Liver (tissue), 9 donors: ENCODE results near the gene CLDN10. TPM values are rescaled to one million over a fixed set of nuclear protein-coding genes. Genes with fewer than 3 reads are reported as not detected.

ENCODE experiments used
- DNase-seq: peaks from one replicate; pipeline ENCODE4 v3.0.0-alpha.2; 2017; ENCODE audit warnings: low spot score
- H3K27ac ChIP-seq, 2 donors: one replicate each; pipeline ENCODE4 v1.7.0; 2013; ENCODE audit warnings: inconsistent platforms in 2 of 2, low read length in 2 of 2, control low read depth in 1 of 2, low read depth in 1 of 2, mild to moderate bottlenecking in 1 of 2
- H3K27me3 ChIP-seq, 4 donors: one replicate each; pipeline versions ENCODE4 v1.6.1 to v1.7.0; 2013; ENCODE audit warnings: low read length in 3 of 4, inconsistent platforms in 1 of 4, mild to moderate bottlenecking in 1 of 4, moderate library complexity in 1 of 4; ENCODE audit not compliant: control insufficient read depth in 4 of 4, insufficient read depth in 4 of 4
- H3K36me3 ChIP-seq, 4 donors: one replicate each; pipeline versions ENCODE4 v1.6.1 to v1.7.0; 2013; ENCODE audit warnings: low read length in 3 of 4, mild to moderate bottlenecking in 3 of 4, low read depth in 1 of 4, moderate library complexity in 1 of 4; ENCODE audit not compliant: control insufficient read depth in 4 of 4, insufficient read depth in 3 of 4
- H3K4me1 ChIP-seq, 4 donors: one replicate each; pipeline versions ENCODE4 v1.6.1 to v1.7.0; 2013; ENCODE audit warnings: low read length in 3 of 4, mild to moderate bottlenecking in 3 of 4, moderate library complexity in 1 of 4; ENCODE audit not compliant: control insufficient read depth in 4 of 4, insufficient read depth in 4 of 4
- H3K4me3 ChIP-seq, 3 donors: one replicate each; pipeline versions ENCODE4 v1.6.1 to v1.7.0; 2013; ENCODE audit warnings: low read length in 3 of 3, control low read depth in 1 of 3, low read depth in 1 of 3, mild to moderate bottlenecking in 1 of 3
- H3K9ac ChIP-seq, 2 donors: one replicate each; pipeline ENCODE4 v1.7.0; 2013; ENCODE audit warnings: low read length in 2 of 2, mild to moderate bottlenecking in 2 of 2, moderate library complexity in 2 of 2, control low read depth in 1 of 2, low read depth in 1 of 2
- H3K9me3 ChIP-seq, 4 donors: one replicate each; pipeline versions ENCODE4 v1.6.1 to v1.7.0; 2013; ENCODE audit warnings: low read length in 3 of 4; ENCODE audit not compliant: control insufficient read depth in 4 of 4
- ATF3 ChIP-seq: IDR thresholded peaks from 2 replicates; pipeline ENCODE4 v1.6.1; 2016; ENCODE audit warnings: antibody characterized with exemption
- CTCF ChIP-seq: fragments of 150-350 bp; IDR thresholded peaks from 2 replicates; pipeline ENCODE4 v1.5.1; 2017; ENCODE audit warnings: improper control_type of control experiment, low read depth, low read length; ENCODE audit not compliant: missing input control
- EGR1 ChIP-seq, 2 donors: IDR thresholded peaks; 2 replicates each; pipeline ENCODE4 v1.6.1; 2016 to 2018; ENCODE audit warnings: antibody characterized with exemption in 2 of 2, low read depth in 2 of 2
- FOXA1 ChIP-seq: IDR thresholded peaks from 2 replicates; pipeline ENCODE4 v1.6.1; 2016; ENCODE audit warnings: antibody characterized with exemption
- FOXA2 ChIP-seq: IDR thresholded peaks from 2 replicates; pipeline ENCODE4 v1.6.1; 2016; ENCODE audit warnings: antibody characterized with exemption
- GABPA ChIP-seq, 2 donors: IDR thresholded peaks in 1 of 2; conservative IDR thresholded peaks in 1 of 2; 2 replicates each; pipeline ENCODE4 v1.6.1; 2016; ENCODE audit warnings: antibody characterized with exemption in 2 of 2, mild to moderate bottlenecking in 1 of 2, moderate library complexity in 1 of 2
- HNF4A ChIP-seq, 2 donors: conservative IDR thresholded peaks; 2 replicates each; pipeline ENCODE4 v1.6.1; 2016; ENCODE audit warnings: antibody characterized with exemption in 2 of 2, mild to moderate bottlenecking in 2 of 2
- HNF4G ChIP-seq: IDR thresholded peaks from 2 replicates; pipeline ENCODE4 v1.6.1; 2016; ENCODE audit warnings: antibody characterized with exemption
- JUND ChIP-seq, 2 donors: IDR thresholded peaks; 2 replicates each; pipeline ENCODE4 v1.6.1; 2016; ENCODE audit warnings: antibody characterized with exemption in 2 of 2
- MAX ChIP-seq: IDR thresholded peaks from 2 replicates; pipeline ENCODE4 v1.6.1; 2016; ENCODE audit warnings: antibody characterized with exemption
- NR2F2 ChIP-seq: IDR thresholded peaks from 2 replicates; pipeline ENCODE4 v1.6.1; 2016; ENCODE audit warnings: antibody characterized with exemption
- RAD21 ChIP-seq, 2 donors: IDR thresholded peaks; 2 replicates each; pipeline ENCODE4 v1.6.1; 2016; ENCODE audit warnings: antibody characterized with exemption in 2 of 2, mild to moderate bottlenecking in 2 of 2
- REST ChIP-seq: IDR thresholded peaks from 2 replicates; pipeline ENCODE4 v1.6.1; 2016; ENCODE audit warnings: antibody characterized with exemption, mild to moderate bottlenecking
- RXRA ChIP-seq, 2 donors: IDR thresholded peaks; 2 replicates each; pipeline ENCODE4 v1.6.1; 2017 to 2018; ENCODE audit warnings: antibody characterized with exemption in 2 of 2, mild to moderate bottlenecking in 1 of 2
- SP1 ChIP-seq: IDR thresholded peaks from 2 replicates; pipeline ENCODE4 v1.6.1; 2018; ENCODE audit warnings: antibody characterized with exemption, mild to moderate bottlenecking
- TAF1 ChIP-seq: conservative IDR thresholded peaks from 2 replicates; pipeline ENCODE4 v1.6.1; 2016; ENCODE audit warnings: antibody characterized with exemption, mild to moderate bottlenecking
- YY1 ChIP-seq: IDR thresholded peaks from 2 replicates; pipeline ENCODE4 v1.6.1; 2016; ENCODE audit warnings: antibody characterized with exemption, mild to moderate bottlenecking
- ZBTB33 ChIP-seq: IDR thresholded peaks from 2 replicates; pipeline ENCODE4 v1.6.1; 2016; ENCODE audit warnings: antibody characterized with exemption
- whole genome bisulfite sequencing: extraction: QIAGEN DNeasy Blood & Tissue Kit; methylation state at CpG from one replicate; pipeline ENCODE4 v1.1.7; 2013; 5-methylcytosine and 5-hydroxymethylcytosine counted together
- polyA plus RNA-seq, 2 donors: library from polyadenylated mRNA; stranded (reverse) in 1 of 2; unstranded in 1 of 2; fragments of 200-250 nt in 1 of 2; fragments of >200 nt in 1 of 2; fragmentation: Nextera tagmentation in 1 of 2; extraction: Ambion mirVana in 1 of 2; gene quantifications; one replicate each; pipeline versions ENCODE4 v1.2.1 to v1.2.3, GENCODE V29; 2013 to 2015
- total RNA-seq, 2 donors: library from RNA; depleted of rRNA; stranded (reverse); fragments of >200 nt; gene quantifications; one replicate each; pipeline ENCODE4 v1.2.3, GENCODE V29; 2014
- donor health status: healthy.
- donor health status: healthy.
- donor health status: healthy.
- donor health status: healthy.
- donor health status: healthy.

Gene CLDN10
- total and polyA plus RNA-seq, 4 donors = 0.79 to 15.1 (median 3.1) TPM

GRCh38 chr13:95527955-95528354 is 24.6 kb upstream of the CLDN10 start:
- no peak for DNase-seq
- TF ChIP-seq FOXA2 (no peak), EGR1 (IDR thresholded peaks at IDR 0.05; ENCODE audit: low read depth in 2 of 2) (no peak), MAX (no peak), FOXA1 (no peak), RAD21 (IDR thresholded peaks at IDR 0.05) (no peak)
- no peaks in the 10 kb centered on the region for H3K36me3 ChIP-seq
- H3K9ac ChIP-seq = no peak overlapping the region
- no peak overlapping the region for H3K4me3 ChIP-seq
- no peak overlapping the region for H3K27ac ChIP-seq
- 59% methylated on average over 1 of the region's 1 CpG for WGBS
- H3K4me1 ChIP-seq = no peaks in the 10 kb centered on the region
- no peaks in the 10 kb centered on the region for H3K9me3 ChIP-seq
- peaks cover 0 to 3% (median 0%) of the 10 kb centered on the region in 4 donors for H3K27me3 ChIP-seq

- 68% methylated on average over 5 of the region's 5 CpGs for WGBS
- Histone ChIP-seq H3K36me3 (no peaks in the 10 kb centered on the region), H3K4me1 (no peaks in the 10 kb centered on the region), H3K4me3 (no peak overlapping the region), H3K9ac (no peak overlapping the region), H3K27ac (no peak overlapping the region), H3K9me3 (no peaks in the 10 kb centered on the region), H3K27me3 (peaks cover 0 to 3% (median 0%) of the 10 kb centered on the region in 4 donors)
- TF ChIP-seq JUND (IDR thresholded peaks at IDR 0.05) = no peak
- TF ChIP-seq CTCF = no peak
- no peak for TF ChIP-seq TAF1
- TF ChIP-seq GABPA (IDR thresholded peaks at IDR 0.05 in 1 of 2, conservative IDR thresholded peaks at IDR 0.05 in 1 of 2) = no peak
- TF ChIP-seq REST = no peak
- TF ChIP-seq RAD21 (IDR thresholded peaks at IDR 0.05) = no peak
- no peak for TF ChIP-seq ZBTB33
- TF ChIP-seq ATF3 = no peak
- TF ChIP-seq FOXA1 = no peak
- TF ChIP-seq EGR1 (IDR thresholded peaks at IDR 0.05; ENCODE audit: low read depth in 2 of 2) = no peak
- TF ChIP-seq MAX = no peak
- no peak for TF ChIP-seq NR2F2
- no peak for TF ChIP-seq HNF4G
- no peak for TF ChIP-seq SP1
- TF ChIP-seq YY1 = no peak
- no peak for TF ChIP-seq RXRA (IDR thresholded peaks at IDR 0.05)
- no peak for TF ChIP-seq HNF4A (conservative IDR thresholded peaks at IDR 0.05)
- TF ChIP-seq FOXA2 = no peak
- no peak for DNase-seq
Observed at GRCh38 chr13:95530178-95530577, 22.3 kb upstream of the CLDN10 start.
